CD4-positive, alpha-beta memory T cell (primary cell): ENCODE data around the gene ADCY7. TPM values are rescaled to one million over a fixed set of nuclear protein-coding genes. Genes with fewer than 3 reads are reported as not detected.
A peak's percentile ranks its signal among the peaks of the same experiment; 100 is the strongest.

Experiments used
- CTCF ChIA-PET: fragments of 350-600 bp; sonication (Branson Sonifier 250); formaldehyde crosslinking; loops from one replicate; lab custom pipeline; 2021; ENCODE audit warnings: inconsistent platforms; ENCODE audit not compliant: partially characterized antibody; lab: Charles Lee
- POLR2A ChIA-PET: fragments of 350-600 bp; sonication (Branson Sonifier 250); formaldehyde crosslinking; loops from one replicate; lab custom pipeline; 2021; ENCODE audit not compliant: partially characterized antibody; lab: Charles Lee
- DNase-seq, 5 donors: peaks; one replicate each; pipeline versions ENCODE4 v3.0.0 to v3.0.0-alpha.2; 2020 to 2022; ENCODE audit warnings: mixed read lengths in 1 of 5
- H3K27ac ChIP-seq: one replicate; pipeline ENCODE4 v1.7.0; 2013; ENCODE audit warnings: low read depth, low read length
- H3K27me3 ChIP-seq: 2 replicates; pipeline ENCODE4 v1.7.0; 2013; ENCODE audit warnings: mild to moderate bottlenecking, low read length, moderate library complexity; ENCODE audit not compliant: insufficient read depth
- H3K36me3 ChIP-seq: 2 replicates; pipeline ENCODE4 v1.7.0; 2013; ENCODE audit warnings: mild to moderate bottlenecking, low read length, moderate library complexity; ENCODE audit not compliant: insufficient read depth
- H3K4me1 ChIP-seq: 2 replicates; pipeline ENCODE4 v1.7.0; 2013; ENCODE audit warnings: mild to moderate bottlenecking, low read length, moderate library complexity; ENCODE audit not compliant: insufficient read depth
- H3K4me3 ChIP-seq, 2 donors: one replicate each; pipeline ENCODE4 v1.7.0; 2013; ENCODE audit warnings: low read length in 2 of 2, mild to moderate bottlenecking in 1 of 2
- H3K9me3 ChIP-seq, 2 donors: one replicate each; pipeline ENCODE4 v1.7.0; 2013; ENCODE audit warnings: low read length in 2 of 2, control low read depth in 1 of 2; ENCODE audit not compliant: control insufficient read depth in 1 of 2
- H3K27ac Mint-ChIP-seq, 7 donors: one replicate each; pipeline ENCODE4 v1.8.0; 2020 to 2021; ENCODE audit warnings: mixed read lengths in 7 of 7, mild to moderate bottlenecking in 6 of 7, inconsistent platforms in 3 of 7, moderate library complexity in 3 of 7
- H3K27me3 Mint-ChIP-seq, 2 donors: one replicate each; pipeline ENCODE4 v1.8.0; 2020 to 2021; ENCODE audit warnings: mixed read lengths in 2 of 2
- H3K36me3 Mint-ChIP-seq, 2 donors: one replicate each; pipeline ENCODE4 v1.8.0; 2020 to 2021; ENCODE audit warnings: mixed read lengths in 2 of 2, inconsistent platforms in 1 of 2, mild to moderate bottlenecking in 1 of 2
- H3K4me1 Mint-ChIP-seq, 4 donors: one replicate each; pipeline ENCODE4 v1.8.0; 2020 to 2021; ENCODE audit warnings: mixed read lengths in 4 of 4, mild to moderate bottlenecking in 1 of 4
- H3K4me3 Mint-ChIP-seq, 8 donors: one replicate each; pipeline ENCODE4 v1.8.0; 2020 to 2021; ENCODE audit warnings: mixed read lengths in 8 of 8, mild to moderate bottlenecking in 7 of 8, moderate library complexity in 6 of 8, inconsistent platforms in 3 of 8
- H3K9me3 Mint-ChIP-seq, 8 donors: one replicate each; pipeline ENCODE4 v1.8.0; 2020 to 2021; ENCODE audit warnings: mixed read lengths in 8 of 8, mild to moderate bottlenecking in 5 of 8, inconsistent platforms in 3 of 8, moderate library complexity in 1 of 8
- intact Hi-C: fragments of 100-400 bp; cut with micrococcal nuclease; formaldehyde crosslinking; loops from one replicate; pipeline ENCODE4 v1.15.1; 2023
- polyA plus RNA-seq, 2 donors: library from polyadenylated mRNA; unstranded; fragments of 300-500 nt; fragmentation: Illumina TruSeq; gene quantifications; one replicate each; pipeline ENCODE4 v1.2.3, GENCODE V29; 2021
- total RNA-seq, 2 experiments: library from RNA; stranded (reverse); gene quantifications; one replicate each; pipeline ENCODE4 v1.2.3, GENCODE V29; 2021

The ADCY7 gene
- total and polyA plus RNA-seq, 4 experiments from 2014 or later: 34.8 to 235 (median 150) TPM

- ChIA-PET CTCF (interaction anchor here (0.8 to 7.9 kb wide), 7 partner anchors 10 to 383 kb away, joined by 3 to 99 read pairs (median 3); partner anchors contain the start of gene ADCY7), POLR2A (interaction anchor here (0.8 to 12.4 kb wide), 5 partner anchors 11 to 55 kb away, joined by 3 to 252 read pairs (median 3); partner anchors contain the start of gene ADCY7)
- Mint-ChIP-seq H3K27me3 (no peaks in the 10 kb centered on the region), H3K4me1 (peaks cover 44 to 87% (median 62%) of the 10 kb centered on the region in 4 donors), H3K4me3 (peak overlapping the region in 7 of 8 donors; percentile 43 to 92 (median 72)), H3K9me3 (peaks cover 0 to 5% (median 0%) of the 10 kb centered on the region in 8 donors), H3K27ac (peak overlapping the region; percentile 43 to 99 (median 87)), H3K36me3 (peaks cover 20 to 41% of the 10 kb centered on the region in 2 donors)
- no peaks in the 10 kb centered on the region for H3K27me3 ChIP-seq
- peak in 1 of 5 donors; percentile 44 for DNase-seq
- no peaks in the 10 kb centered on the region for H3K9me3 ChIP-seq
- peak overlapping the region; percentile 45 for H3K27ac ChIP-seq
- H3K4me1 ChIP-seq: peaks cover 75% of the 10 kb centered on the region
- intact Hi-C loops: no loop called here
- H3K36me3 ChIP-seq: peaks cover 8% of the 10 kb centered on the region
- no peak overlapping the region for H3K4me3 ChIP-seq
Measured at GRCh38 chr16:50284131-50284911, 18.0 kb downstream of the ADCY7 start.

- Mint-ChIP-seq H3K36me3 (peaks cover 26 to 44% of the 10 kb centered on the region in 2 donors), H3K4me1 (peaks cover 33 to 79% (median 50%) of the 10 kb centered on the region in 4 donors), H3K9me3 (peaks cover 0 to 2% (median 0%) of the 10 kb centered on the region in 8 donors), H3K27ac (peak overlapping the region; percentile 19 to 99 (median 78)), H3K4me3 (peak overlapping the region in 5 of 8 donors; percentile 13 to 54 (median 46)), H3K27me3 (no peaks in the 10 kb centered on the region)
- no peak for DNase-seq
- POLR2A ChIA-PET: interaction anchor here (0.9 to 12.4 kb wide), 2 partner anchors 15 to 42 kb away, joined by 3 to 252 read pairs; partner anchors contain the start of gene ADCY7
- no peaks in the 10 kb centered on the region for H3K27me3 ChIP-seq
- H3K4me1 ChIP-seq: peaks cover 64% of the 10 kb centered on the region
- CTCF ChIA-PET: interaction anchor here (0.7 to 4.4 kb wide), 10 partner anchors 10 to 396 kb away, joined by 3 to 30 read pairs (median 3); partner anchors contain the start of gene SNX20
- no peak overlapping the region for H3K4me3 ChIP-seq
- H3K9me3 ChIP-seq: no peaks in the 10 kb centered on the region
- H3K27ac ChIP-seq: no peak overlapping the region
- intact Hi-C loops: no loop called here
- H3K36me3 ChIP-seq: peaks cover 18% of the 10 kb centered on the region
Measured at GRCh38 chr16:50285406-50286003, 19.2 kb downstream of the ADCY7 start.

- H3K4me1 Mint-ChIP-seq: peaks cover 26 to 67% (median 41%) of the 10 kb centered on the region in 4 donors
Measured at GRCh38 chr16:50286681-50287080, 20.3 kb downstream of the ADCY7 start.

GRCh38 chr16:50288026-50288425, 21.7 kb downstream of the ADCY7 start:
- peak overlapping the region in 3 of 7 donors; percentile 43 to 60 (median 51) for H3K27ac Mint-ChIP-seq
- peaks cover 20 to 54% (median 29%) of the 10 kb centered on the region in 4 donors for H3K4me1 Mint-ChIP-seq
- H3K4me3 Mint-ChIP-seq: no peak overlapping the region

More at GRCh38 chr16:50286681-50287080, 20.3 kb downstream of the ADCY7 start:
- peaks cover 27% of the 10 kb centered on the region for H3K36me3 ChIP-seq
- CTCF ChIA-PET: interaction anchor here (0.9 to 1.7 kb wide), 8 partner anchors 9 to 41 kb away, joined by 3 to 6 read pairs (median 4); no protein-coding TSS in a partner anchor
- Mint-ChIP-seq H3K27me3 (no peaks in the 10 kb centered on the region), H3K4me3 (no peak overlapping the region), H3K36me3 (peaks cover 26 to 48% of the 10 kb centered on the region in 2 donors), H3K27ac (peak overlapping the region in 6 of 7 donors; percentile 19 to 99 (median 58)), H3K9me3 (peaks cover 0 to 2% (median 0%) of the 10 kb centered on the region in 8 donors)
- no peak for DNase-seq
- H3K27me3 ChIP-seq: no peaks in the 10 kb centered on the region
- H3K9me3 ChIP-seq: no peaks in the 10 kb centered on the region
- peaks cover 52% of the 10 kb centered on the region for H3K4me1 ChIP-seq
- intact Hi-C loops: no loop called here
- no peak overlapping the region for H3K27ac ChIP-seq
- POLR2A ChIA-PET: interaction anchor here (12.4 kb wide), 1 partner anchor 17 kb away, joined by 252 read pairs; the partner anchor contains the start of gene ADCY7
- no peak overlapping the region for H3K4me3 ChIP-seq

GRCh38 chr16:50288920-50289319, 22.6 kb downstream of the ADCY7 start:
- Histone ChIP-seq H3K4me3 (no peak overlapping the region), H3K27me3 (no peaks in the 10 kb centered on the region), H3K36me3 (peaks cover 50% of the 10 kb centered on the region), H3K27ac (no peak overlapping the region), H3K4me1 (peaks cover 29% of the 10 kb centered on the region), H3K9me3 (no peaks in the 10 kb centered on the region)
- POLR2A ChIA-PET: interaction anchor here (1.3 to 12.4 kb wide), 2 partner anchors 19 kb away, joined by 5 to 252 read pairs; partner anchors contain the start of gene ADCY7
- Mint-ChIP-seq H3K9me3 (peaks cover 0 to 2% (median 0%) of the 10 kb centered on the region in 8 donors), H3K27me3 (no peaks in the 10 kb centered on the region), H3K4me1 (peaks cover 15 to 46% (median 22%) of the 10 kb centered on the region in 4 donors), H3K36me3 (peaks cover 28 to 59% of the 10 kb centered on the region in 2 donors), H3K4me3 (no peak overlapping the region), H3K27ac (peak overlapping the region in 6 of 7 donors; percentile 36 to 73 (median 64))
- intact Hi-C loops: no loop called here
- no peak for DNase-seq
- CTCF ChIA-PET: interaction anchor here (0.8 to 1.3 kb wide), 4 partner anchors 9 to 23 kb away, joined by 3 to 4 read pairs (median 4); partner anchors contain the start of gene ADCY7

More at GRCh38 chr16:50288026-50288425, 21.7 kb downstream of the ADCY7 start:
- peaks cover 38% of the 10 kb centered on the region for H3K4me1 ChIP-seq
- H3K36me3 Mint-ChIP-seq: peaks cover 26 to 51% of the 10 kb centered on the region in 2 donors
- DNase-seq: peak in 1 of 5 donors; percentile 22
- peaks cover 0 to 2% (median 0%) of the 10 kb centered on the region in 8 donors for H3K9me3 Mint-ChIP-seq
- no peak overlapping the region for H3K27ac ChIP-seq
- peaks cover 41% of the 10 kb centered on the region for H3K36me3 ChIP-seq
- H3K27me3 ChIP-seq: no peaks in the 10 kb centered on the region
- H3K4me3 ChIP-seq: no peak overlapping the region
- no peaks in the 10 kb centered on the region for H3K27me3 Mint-ChIP-seq
- intact Hi-C loops: no loop called here
- no peaks in the 10 kb centered on the region for H3K9me3 ChIP-seq
- POLR2A ChIA-PET: interaction anchor here (0.7 to 12.4 kb wide), 3 partner anchors 10 to 39 kb away, joined by 3 to 252 read pairs (median 6); partner anchors contain the start of gene ADCY7
- CTCF ChIA-PET: interaction anchor here (1.0 to 1.1 kb wide), 2 partner anchors 10 to 22 kb away, joined by 3 read pairs; no protein-coding TSS in a partner anchor

GRCh38 chr16:50289950-50290764, 23.8 kb downstream of the ADCY7 start:
- Histone ChIP-seq H3K27ac (peak overlapping the region; percentile 5), H3K27me3 (no peaks in the 10 kb centered on the region), H3K9me3 (no peaks in the 10 kb centered on the region), H3K4me1 (peaks cover 17% of the 10 kb centered on the region), H3K36me3 (peaks cover 61% of the 10 kb centered on the region), H3K4me3 (no peak overlapping the region)
- intact Hi-C loops: no loop called here
- Mint-ChIP-seq H3K36me3 (peaks cover 31 to 64% of the 10 kb centered on the region in 2 donors), H3K4me1 (peaks cover 6 to 39% (median 14%) of the 10 kb centered on the region in 4 donors), H3K27me3 (no peaks in the 10 kb centered on the region), H3K4me3 (peak overlapping the region in 1 of 8 donors; percentile 28), H3K9me3 (peaks cover 0 to 2% (median 0%) of the 10 kb centered on the region in 8 donors), H3K27ac (peak overlapping the region in 4 of 7 donors; percentile 52 to 74 (median 58))
- ChIA-PET CTCF (interaction anchor here (0.8 to 1.1 kb wide), 3 partner anchors 12 to 15 kb away, joined by 3 to 4 read pairs (median 3); no protein-coding TSS in a partner anchor), POLR2A (interaction anchor here (1.1 to 2.0 kb wide), 4 partner anchors 8 to 24 kb away, joined by 3 to 6 read pairs (median 5); no protein-coding TSS in a partner anchor)
- DNase-seq: peak in 1 of 5 donors; percentile 13
